ENCODE data around the gene IFNL1.

Gene IFNL1

DNA sequence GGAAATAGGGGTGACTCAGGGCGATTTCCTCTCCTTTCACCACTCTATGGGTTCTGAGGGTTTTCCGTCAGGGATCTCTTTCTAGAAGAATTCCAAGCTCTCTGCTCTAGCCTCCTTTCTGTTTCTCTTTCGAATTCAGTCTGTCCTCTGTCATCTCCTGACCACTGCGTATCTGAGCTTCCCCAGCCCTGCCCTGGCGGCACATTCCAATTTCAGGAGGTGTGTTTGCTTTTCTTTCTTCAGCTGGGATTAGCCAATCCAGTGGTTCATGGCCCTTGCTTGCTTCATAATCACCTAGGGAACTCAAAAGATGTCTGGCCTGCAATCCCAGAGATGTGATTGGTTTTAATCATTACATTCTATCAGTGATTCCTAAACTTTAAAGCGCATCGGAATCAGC, 18.6 kb upstream of the IFNL1 start:
- H2AFZ ChIP-seq (ENCODE audit: low read length), result no peak overlapping the region
- H3K27ac ChIP-seq (ENCODE audit: low read depth, low read length, poor library complexity, severe bottlenecking), result no peak overlapping the region
- no peaks in the 10 kb centered on the region for H4K20me1 ChIP-seq (ENCODE audit: insufficient read depth, low read length)
- H3K4me1 ChIP-seq (ENCODE audit: insufficient read depth, low read length, severe bottlenecking), result no peaks in the 10 kb centered on the region
- TF ChIP-seq EZH2 (IDR thresholded peaks at IDR 0.05; ENCODE audit: borderline replicate concordance, low read length), result no peak
- TF ChIP-seq, protein P1, sequence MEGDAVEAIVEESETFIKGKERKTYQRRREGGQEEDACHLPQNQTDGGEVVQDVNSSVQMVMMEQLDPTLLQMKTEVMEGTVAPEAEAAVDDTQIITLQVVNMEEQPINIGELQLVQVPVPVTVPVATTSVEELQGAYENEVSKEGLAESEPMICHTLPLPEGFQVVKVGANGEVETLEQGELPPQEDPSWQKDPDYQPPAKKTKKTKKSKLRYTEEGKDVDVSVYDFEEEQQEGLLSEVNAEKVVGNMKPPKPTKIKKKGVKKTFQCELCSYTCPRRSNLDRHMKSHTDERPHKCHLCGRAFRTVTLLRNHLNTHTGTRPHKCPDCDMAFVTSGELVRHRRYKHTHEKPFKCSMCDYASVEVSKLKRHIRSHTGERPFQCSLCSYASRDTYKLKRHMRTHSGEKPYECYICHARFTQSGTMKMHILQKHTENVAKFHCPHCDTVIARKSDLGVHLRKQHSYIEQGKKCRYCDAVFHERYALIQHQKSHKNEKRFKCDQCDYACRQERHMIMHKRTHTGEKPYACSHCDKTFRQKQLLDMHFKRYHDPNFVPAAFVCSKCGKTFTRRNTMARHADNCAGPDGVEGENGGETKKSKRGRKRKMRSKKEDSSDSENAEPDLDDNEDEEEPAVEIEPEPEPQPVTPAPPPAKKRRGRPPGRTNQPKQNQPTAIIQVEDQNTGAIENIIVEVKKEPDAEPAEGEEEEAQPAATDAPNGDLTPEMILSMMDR (IDR thresholded peaks at IDR 0.05; ENCODE audit: low read length), result no peak
- H3K27me3 ChIP-seq (ENCODE audit: insufficient read depth, low read length), result no peaks in the 10 kb centered on the region; the same call in 1 of the 2 replicates
- H3K9ac ChIP-seq (ENCODE audit: low read length), result no peak overlapping the region
- H3K36me3 ChIP-seq (ENCODE audit: insufficient read depth, low read length), result no peaks in the 10 kb centered on the region
- H3K79me2 ChIP-seq (ENCODE audit: insufficient read depth, low read length), result no peaks in the 10 kb centered on the region
- no peak overlapping the region for H3K4me2 ChIP-seq (ENCODE audit: low read length)
- H3F3A ChIP-seq (ENCODE audit: insufficient read depth, low read length), result no peaks in the 10 kb centered on the region
- H3K4me3 ChIP-seq (ENCODE audit: low read depth, low read length, poor library complexity, severe bottlenecking), result no peak overlapping the region
- no peaks in the 10 kb centered on the region for H3K9me2 ChIP-seq (ENCODE audit: low read depth, low read length)
- no peaks in the 10 kb centered on the region for H3K9me3 ChIP-seq (ENCODE audit: low read length)

DNA sequence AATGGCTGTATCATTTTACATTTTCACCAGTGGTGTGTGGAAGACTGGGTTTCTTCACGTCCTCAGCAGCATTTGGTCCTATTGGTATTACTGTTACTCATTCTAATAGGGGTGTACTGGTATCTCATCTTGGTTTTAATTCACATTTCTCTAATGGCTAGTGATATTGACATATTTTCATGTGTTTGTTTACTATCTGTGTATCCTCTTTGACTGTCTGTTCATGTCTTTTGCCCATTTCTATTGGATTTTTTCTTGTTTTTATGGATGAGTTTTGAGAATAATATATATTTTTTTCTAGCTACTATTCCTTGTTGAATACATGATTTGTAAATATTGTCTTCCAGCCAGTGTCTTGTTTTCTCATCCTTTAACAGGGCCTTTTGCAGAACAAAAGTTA, 14.2 kb upstream of the IFNL1 start:
- no peak for TF ChIP-seq EZH2 (IDR thresholded peaks at IDR 0.05; ENCODE audit: borderline replicate concordance, low read length)
- TF ChIP-seq, protein P1 (IDR thresholded peaks at IDR 0.05; ENCODE audit: low read length), result no peak
- H3K9ac ChIP-seq (ENCODE audit: low read length), result no peak overlapping the region
- no peak overlapping the region for H3K4me2 ChIP-seq (ENCODE audit: low read length)
- H3K27ac ChIP-seq (ENCODE audit: low read depth, low read length, poor library complexity, severe bottlenecking), result no peak overlapping the region
- H2AFZ ChIP-seq (ENCODE audit: low read length), result no peak overlapping the region
- no peaks in the 10 kb centered on the region for H3K9me2 ChIP-seq (ENCODE audit: low read depth, low read length)
- no peak overlapping the region for H3K4me3 ChIP-seq (ENCODE audit: low read depth, low read length, poor library complexity, severe bottlenecking)
- no peaks in the 10 kb centered on the region for H3K4me1 ChIP-seq (ENCODE audit: insufficient read depth, low read length, severe bottlenecking)
- H3F3A ChIP-seq (ENCODE audit: insufficient read depth, low read length), result no peaks in the 10 kb centered on the region
- no peaks in the 10 kb centered on the region for H3K9me3 ChIP-seq (ENCODE audit: low read length)
- H4K20me1 ChIP-seq (ENCODE audit: insufficient read depth, low read length), result no peaks in the 10 kb centered on the region
- no peaks in the 10 kb centered on the region for H3K79me2 ChIP-seq (ENCODE audit: insufficient read depth, low read length)
- no peaks in the 10 kb centered on the region; the same call in 1 of the 2 replicates for H3K27me3 ChIP-seq (ENCODE audit: insufficient read depth, low read length)
- no peaks in the 10 kb centered on the region for H3K36me3 ChIP-seq (ENCODE audit: insufficient read depth, low read length)

- H2AFZ ChIP-seq (ENCODE audit: low read length), result no peak overlapping the region
- H3K36me3 ChIP-seq (ENCODE audit: insufficient read depth, low read length), result no peaks in the 10 kb centered on the region
- TF ChIP-seq EZH2 (IDR thresholded peaks at IDR 0.05; ENCODE audit: borderline replicate concordance, low read length), result no peak
- TF ChIP-seq, protein P1 (IDR thresholded peaks at IDR 0.05; ENCODE audit: low read length), result no peak
- H3K79me2 ChIP-seq (ENCODE audit: insufficient read depth, low read length), result no peaks in the 10 kb centered on the region
- no peak overlapping the region for H3K4me3 ChIP-seq (ENCODE audit: low read depth, low read length, poor library complexity, severe bottlenecking)
- no peak overlapping the region for H3K9ac ChIP-seq (ENCODE audit: low read length)
- H3K27me3 ChIP-seq (ENCODE audit: insufficient read depth, low read length), result no peaks in the 10 kb centered on the region; the same call in 1 of the 2 replicates
- H3K4me1 ChIP-seq (ENCODE audit: insufficient read depth, low read length, severe bottlenecking), result no peaks in the 10 kb centered on the region
- H3K4me2 ChIP-seq (ENCODE audit: low read length), result no peak overlapping the region
- no peak overlapping the region for H3K27ac ChIP-seq (ENCODE audit: low read depth, low read length, poor library complexity, severe bottlenecking)
- H3F3A ChIP-seq (ENCODE audit: insufficient read depth, low read length), result no peaks in the 10 kb centered on the region
- no peaks in the 10 kb centered on the region for H3K9me3 ChIP-seq (ENCODE audit: low read length)
- no peaks in the 10 kb centered on the region for H3K9me2 ChIP-seq (ENCODE audit: low read depth, low read length)
- H4K20me1 ChIP-seq (ENCODE audit: insufficient read depth, low read length), result no peaks in the 10 kb centered on the region
Measured at GRCh38 chr19:39284032-39284431, 12.2 kb upstream of the IFNL1 start.

All from OCI-LY1 (cell line).